IPS-18c (cell line): ENCODE measurements around the gene PELI1.

Source experiments
- H3K4me3 ChIP-seq: 2 replicates; pipeline ENCODE4 v1.7.0; 2013; ENCODE audit warnings: low read depth, mild to moderate bottlenecking, low read length, moderate library complexity; ENCODE audit not compliant: insufficient read depth
- H3K9me3 ChIP-seq: one replicate; pipeline ENCODE4 v1.6.1; 2013; ENCODE audit warnings: mild to moderate bottlenecking, low read length, moderate library complexity; ENCODE audit not compliant: control insufficient read depth, insufficient read depth

The PELI1 gene

GRCh38 chr2:64133354-64133753 is 10.9 kb downstream of the PELI1 start:
- H3K4me3 ChIP-seq, result no peak overlapping the region
- H3K9me3 ChIP-seq, result no peaks in the 10 kb centered on the region

- no peaks in the 10 kb centered on the region for H3K9me3 ChIP-seq
- H3K4me3 ChIP-seq, result no peak overlapping the region
Measured at GRCh38 chr2:64130333-64130732, 13.9 kb downstream of the PELI1 start.

- no peaks in the 10 kb centered on the region for H3K9me3 ChIP-seq
- H3K4me3 ChIP-seq, result no peak overlapping the region
Measured at GRCh38 chr2:64128943-64129391, 15.3 kb downstream of the PELI1 start.

GRCh38 chr2:64128406-64128805 is 15.8 kb downstream of the PELI1 start:
- no peak overlapping the region for H3K4me3 ChIP-seq
- no peaks in the 10 kb centered on the region for H3K9me3 ChIP-seq

- Histone ChIP-seq H3K4me3 (no peak overlapping the region), H3K9me3 (no peaks in the 10 kb centered on the region)
Measured at GRCh38 chr2:64127119-64127518, 17.1 kb downstream of the PELI1 start.

- H3K9me3 ChIP-seq, result no peaks in the 10 kb centered on the region
- no peak overlapping the region for H3K4me3 ChIP-seq
Measured at GRCh38 chr2:64126601-64127000, 17.6 kb downstream of the PELI1 start.

GRCh38 chr2:64124571-64124970 is 19.6 kb downstream of the PELI1 start:
- H3K9me3 ChIP-seq, result no peaks in the 10 kb centered on the region
- no peak overlapping the region for H3K4me3 ChIP-seq

- H3K9me3 ChIP-seq, result no peaks in the 10 kb centered on the region
- no peak overlapping the region for H3K4me3 ChIP-seq
Measured at GRCh38 chr2:64124168-64124567, 20.1 kb downstream of the PELI1 start.

- Histone ChIP-seq H3K4me3 (no peak overlapping the region), H3K9me3 (no peaks in the 10 kb centered on the region)
Measured at GRCh38 chr2:64123740-64124139, 20.5 kb downstream of the PELI1 start.

- Histone ChIP-seq H3K4me3 (no peak overlapping the region), H3K9me3 (no peaks in the 10 kb centered on the region)
Measured at GRCh38 chr2:64122358-64122757, 21.9 kb downstream of the PELI1 start.

GRCh38 chr2:64120928-64121327 is 23.3 kb downstream of the PELI1 start:
- no peak overlapping the region for H3K4me3 ChIP-seq
- no peaks in the 10 kb centered on the region for H3K9me3 ChIP-seq

GRCh38 chr2:64120008-64120407 is 24.2 kb downstream of the PELI1 start:
- Histone ChIP-seq H3K4me3 (no peak overlapping the region), H3K9me3 (no peaks in the 10 kb centered on the region)

GRCh38 chr2:64119369-64119768 is 24.9 kb downstream of the PELI1 start:
- Histone ChIP-seq H3K9me3 (no peaks in the 10 kb centered on the region), H3K4me3 (no peak overlapping the region)

GRCh38 chr2:64115808-64116598 is 28.2 kb downstream of the PELI1 start:
- Histone ChIP-seq H3K9me3 (no peaks in the 10 kb centered on the region), H3K4me3 (no peak overlapping the region)

- no peak overlapping the region for H3K4me3 ChIP-seq
Measured at GRCh38 chr2:64114912-64115277, 29.3 kb downstream of the PELI1 start.

GRCh38 chr2:64114063-64114911 is 29.9 kb downstream of the PELI1 start:
- Histone ChIP-seq H3K9me3 (no peaks in the 10 kb centered on the region), H3K4me3 (no peak overlapping the region)

More at GRCh38 chr2:64114912-64115277, 29.3 kb downstream of the PELI1 start:
- no peaks in the 10 kb centered on the region for H3K9me3 ChIP-seq

GRCh38 chr2:64112016-64112415 is 32.2 kb downstream of the PELI1 start:
- Histone ChIP-seq H3K9me3 (no peaks in the 10 kb centered on the region), H3K4me3 (no peak overlapping the region)

- H3K4me3 ChIP-seq, result no peak overlapping the region
- no peaks in the 10 kb centered on the region for H3K9me3 ChIP-seq
Measured at GRCh38 chr2:64111426-64111825, 32.8 kb downstream of the PELI1 start.
